Mesendoderm (in vitro differentiated cells): ENCODE measurements around the gene DIAPH3.

Experiments used
- DNase-seq: peaks from one replicate; pipeline ENCODE4 v3.0.0; 2013
- H2AK5ac ChIP-seq: 2 replicates; pipeline ENCODE4 v1.6.1; 2013; ENCODE audit warnings: low read length, inconsistent platforms
- H2BK120ac ChIP-seq: 2 replicates; pipeline ENCODE4 v1.6.1; 2013; ENCODE audit warnings: low read depth, mild to moderate bottlenecking, low read length, moderate library complexity, mixed read lengths
- H2BK15ac ChIP-seq: replicated peaks from 2 replicates; pipeline ENCODE4 v1.6.1; 2013; ENCODE audit warnings: low read depth, mild to moderate bottlenecking, moderate library complexity
- H2BK5ac ChIP-seq: 2 replicates; pipeline ENCODE4 v1.6.1; 2013; ENCODE audit warnings: low read length, inconsistent platforms
- H3K18ac ChIP-seq: 2 replicates; pipeline ENCODE4 v1.6.1; 2013; ENCODE audit warnings: mild to moderate bottlenecking, low read length, mixed read lengths
- H3K23ac ChIP-seq: one replicate; pipeline ENCODE4 v1.6.1; 2013; ENCODE audit warnings: low read length
- H3K27ac ChIP-seq: 2 replicates; pipeline ENCODE4 v1.5.1; 2013; ENCODE audit warnings: low read depth, mild to moderate bottlenecking, inconsistent platforms, low read length, moderate library complexity
- H3K27me3 ChIP-seq: 2 replicates; pipeline ENCODE4 v1.6.1; 2013; ENCODE audit warnings: low read length, control low read depth, mild to moderate bottlenecking, inconsistent platforms; ENCODE audit not compliant: insufficient read depth, poor library complexity
- H3K36me3 ChIP-seq: 2 replicates; pipeline ENCODE4 v1.6.1; 2013; ENCODE audit warnings: low read length, inconsistent platforms; ENCODE audit not compliant: control insufficient read depth, insufficient read depth
- H3K4ac ChIP-seq: one replicate; pipeline ENCODE4 v1.6.1; 2013; ENCODE audit warnings: low read depth, mild to moderate bottlenecking, low read length, moderate library complexity
- H3K4me1 ChIP-seq: 2 replicates; pipeline ENCODE4 v1.6.1; 2013; ENCODE audit warnings: low read depth, low read length, inconsistent platforms; ENCODE audit not compliant: control insufficient read depth
- H3K4me2 ChIP-seq: 2 replicates; pipeline ENCODE4 v1.6.1; 2013; ENCODE audit warnings: low read length
- H3K4me3 ChIP-seq: 2 replicates; pipeline ENCODE4 v1.5.1; 2013; ENCODE audit warnings: mild to moderate bottlenecking, low read length
- H3K56ac ChIP-seq: one replicate; pipeline ENCODE4 v1.6.1; 2013; ENCODE audit warnings: low read length
- H3K79me1 ChIP-seq: 2 replicates; pipeline ENCODE4 v1.6.1; 2013; ENCODE audit warnings: low read length, inconsistent platforms
- H3K79me2 ChIP-seq: 2 replicates; pipeline ENCODE4 v1.6.1; 2013; ENCODE audit warnings: mild to moderate bottlenecking, low read length; ENCODE audit not compliant: control insufficient read depth, insufficient read depth
- H3K9ac ChIP-seq: 2 replicates; pipeline ENCODE4 v1.6.1; 2013; ENCODE audit warnings: low read length, inconsistent platforms
- H4K5ac ChIP-seq: one replicate; pipeline ENCODE4 v1.6.1; 2013; ENCODE audit warnings: low read length
- H4K8ac ChIP-seq: one replicate; pipeline ENCODE4 v1.6.1; 2013; ENCODE audit warnings: low read depth, mild to moderate bottlenecking, control low read depth, low read length, moderate library complexity
- WGBS: extraction: QIAGEN DNeasy Blood & Tissue Kit; methylation state at CpG from one replicate; pipeline ENCODE4 v1.1.7; 2013; ENCODE audit warnings: low lambda C conversion rate, missing lambda C conversion rate; ENCODE audit not compliant: insufficient coverage; ENCODE audit errors: extremely low coverage; 5-methylcytosine and 5-hydroxymethylcytosine counted together

The DIAPH3 gene

DNA sequence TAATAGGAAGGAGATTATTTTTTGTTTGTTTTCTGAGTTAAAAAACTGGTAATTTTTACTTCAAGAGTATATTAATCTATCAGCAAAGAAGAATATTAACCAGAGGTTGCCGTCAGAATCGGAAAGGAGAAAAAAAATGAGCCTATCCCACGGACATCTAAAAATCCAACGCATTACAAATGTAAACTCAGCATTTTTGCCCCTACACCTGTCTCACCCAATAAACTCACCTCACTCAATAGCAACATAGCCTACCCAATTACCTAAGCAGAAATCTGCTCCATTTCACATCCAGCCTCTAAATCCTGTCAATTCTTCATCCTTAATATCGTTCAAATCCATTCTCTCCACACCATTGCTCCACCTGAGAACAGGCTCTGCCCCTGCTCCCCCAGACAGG, 10.4 kb upstream of the DIAPH3 start:
- H3K4ac ChIP-seq = no peak overlapping the region
- WGBS = 100% methylated on average over 1 of the region's 5 CpGs
- H2BK120ac ChIP-seq = no peak overlapping the region
- H3K4me2 ChIP-seq = no peak overlapping the region
- H2AK5ac ChIP-seq = no peak overlapping the region
- no peak overlapping the region for H3K23ac ChIP-seq
- H3K36me3 ChIP-seq = no peaks in the 10 kb centered on the region
- H4K5ac ChIP-seq = no peak overlapping the region
- no peak for DNase-seq
- no peak overlapping the region for H3K9ac ChIP-seq
- peaks cover 3% of the 10 kb centered on the region for H3K4me1 ChIP-seq
- H2BK15ac ChIP-seq = no peak overlapping the region
- H3K4me3 ChIP-seq = no peak overlapping the region
- no peak overlapping the region for H3K18ac ChIP-seq
- no peak overlapping the region for H3K27ac ChIP-seq
- no peak overlapping the region for H2BK5ac ChIP-seq
- H3K27me3 ChIP-seq = no peaks in the 10 kb centered on the region
- H3K79me1 ChIP-seq = no peaks in the 10 kb centered on the region
- H3K56ac ChIP-seq = no peak overlapping the region
- no peaks in the 10 kb centered on the region for H3K79me2 ChIP-seq
- H4K8ac ChIP-seq = no peak overlapping the region

DNA sequence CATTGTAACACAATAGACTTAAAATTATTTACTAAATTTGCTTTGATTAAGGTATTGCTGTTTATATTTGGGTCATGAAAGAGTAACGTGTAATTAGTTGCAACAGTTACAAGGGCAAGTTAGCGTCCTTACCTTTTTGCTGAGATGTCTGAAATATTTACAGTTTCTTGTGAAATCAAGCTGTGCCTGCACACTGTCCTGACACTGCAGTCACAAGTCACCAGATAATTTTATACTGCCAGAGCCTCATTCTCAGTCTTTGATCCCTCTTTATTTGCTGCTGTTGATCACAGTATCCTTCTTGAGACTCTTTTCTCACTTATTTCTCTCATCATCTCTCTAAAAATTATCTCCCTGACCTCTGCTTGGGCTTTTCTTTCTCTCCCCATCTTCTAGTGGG, 8.4 kb upstream of the DIAPH3 start:
- no peak overlapping the region for H3K18ac ChIP-seq

DNA sequence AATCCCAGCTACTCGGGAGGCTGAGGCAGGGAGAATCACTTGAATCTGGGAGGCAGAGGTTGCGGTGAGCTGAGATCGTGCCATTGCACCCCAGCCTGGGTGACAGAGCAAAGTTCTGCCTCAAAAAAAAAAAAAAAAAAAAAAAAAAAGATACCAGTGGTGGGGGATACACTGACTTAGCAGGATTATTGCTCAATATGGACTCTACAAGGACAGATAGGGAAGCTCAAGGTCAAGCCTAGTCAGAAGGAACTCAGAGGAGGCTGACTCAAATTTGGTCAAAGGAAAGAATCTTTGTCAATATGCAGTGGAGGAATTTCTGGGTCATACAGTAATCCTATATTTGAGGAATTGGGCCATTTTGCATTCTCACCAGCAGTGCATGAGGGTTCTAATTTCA, 6.7 kb upstream of the DIAPH3 start:
- Histone ChIP-seq H3K4ac (no peak overlapping the region), H2AK5ac (no peak overlapping the region), H3K27ac (no peak overlapping the region), H2BK120ac (no peak overlapping the region), H4K5ac (no peak overlapping the region), H3K4me1 (peaks cover 10% of the 10 kb centered on the region), H3K27me3 (no peaks in the 10 kb centered on the region), H4K8ac (no peak overlapping the region), H3K79me2 (no peaks in the 10 kb centered on the region), H3K36me3 (no peaks in the 10 kb centered on the region), H2BK5ac (no peak overlapping the region), H3K56ac (no peak overlapping the region), H3K4me3 (no peak overlapping the region), H3K23ac (no peak overlapping the region), H2BK15ac (no peak overlapping the region), H3K4me2 (no peak overlapping the region), H3K18ac (no peak overlapping the region), H3K9ac (no peak overlapping the region), H3K79me1 (no peaks in the 10 kb centered on the region)
- no CpG with 5 or more reads among the region's 3 CpGs for WGBS
- DNase-seq = no peak

More for the DNA sequence above, 8.4 kb upstream of the DIAPH3 start:
- Histone ChIP-seq H2BK15ac (no peak overlapping the region), H3K36me3 (no peaks in the 10 kb centered on the region), H3K56ac (no peak overlapping the region), H3K27ac (no peak overlapping the region), H2AK5ac (no peak overlapping the region), H3K79me1 (no peaks in the 10 kb centered on the region), H3K27me3 (no peaks in the 10 kb centered on the region), H3K4ac (no peak overlapping the region), H4K5ac (no peak overlapping the region), H4K8ac (no peak overlapping the region), H3K79me2 (no peaks in the 10 kb centered on the region), H3K4me3 (no peak overlapping the region), H2BK5ac (no peak overlapping the region), H3K4me2 (no peak overlapping the region), H3K23ac (no peak overlapping the region), H3K4me1 (peaks cover 4% of the 10 kb centered on the region), H3K9ac (no peak overlapping the region), H2BK120ac (no peak overlapping the region)
- no CpG with 5 or more reads among the region's 2 CpGs for WGBS
- DNase-seq = no peak

DNA sequence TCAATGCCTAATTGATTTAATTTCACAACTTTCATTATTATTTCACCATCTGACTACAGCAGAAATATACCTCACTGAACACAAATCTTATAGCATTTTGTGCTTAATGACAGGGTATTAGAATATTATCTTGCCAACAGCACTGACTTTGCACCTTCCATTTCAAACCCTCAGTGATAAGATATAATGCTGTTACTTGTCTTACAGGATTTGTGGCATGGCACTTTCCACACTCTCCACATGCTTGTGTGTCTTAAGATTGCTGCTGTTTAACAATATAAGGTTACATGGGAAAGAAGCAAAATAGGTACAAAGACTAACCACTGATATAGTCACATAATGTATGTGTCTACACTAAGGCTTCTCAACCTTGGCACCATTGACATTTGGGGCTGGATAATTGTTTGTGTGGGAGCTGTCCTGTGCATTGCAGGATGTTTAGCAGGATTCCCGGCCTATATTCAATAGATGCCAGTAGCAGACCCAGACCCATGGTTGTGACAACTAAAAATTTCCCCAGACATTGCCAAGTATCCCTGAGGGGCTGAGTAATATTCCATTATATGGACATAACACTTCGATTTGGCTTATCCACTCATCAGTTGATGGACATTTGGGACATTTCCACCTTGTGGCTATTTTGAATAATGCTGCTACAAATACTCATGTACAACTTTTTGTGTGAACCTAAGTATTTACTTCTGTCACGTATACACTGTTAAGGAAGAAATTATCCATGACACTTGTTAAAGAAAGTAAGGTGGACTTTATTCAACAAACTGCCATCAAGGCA, 5.7 kb upstream of the DIAPH3 start:
- Histone ChIP-seq H4K5ac (no peak overlapping the region), H2BK120ac (no peak overlapping the region), H3K4ac (no peak overlapping the region), H3K18ac (no peak overlapping the region), H3K4me3 (no peak overlapping the region), H3K4me2 (no peak overlapping the region), H3K23ac (no peak overlapping the region), H3K79me1 (no peaks in the 10 kb centered on the region), H3K9ac (no peak overlapping the region), H3K36me3 (no peaks in the 10 kb centered on the region), H2AK5ac (no peak overlapping the region), H3K27ac (no peak overlapping the region), H2BK5ac (no peak overlapping the region), H3K56ac (no peak overlapping the region), H3K79me2 (no peaks in the 10 kb centered on the region), H4K8ac (no peak overlapping the region), H3K27me3 (no peaks in the 10 kb centered on the region), H2BK15ac (no peak overlapping the region), H3K4me1 (peaks cover 14% of the 10 kb centered on the region)
- peak; percentile 57 for DNase-seq
- no CpG with 5 or more reads among the region's 3 CpGs for WGBS

DNA sequence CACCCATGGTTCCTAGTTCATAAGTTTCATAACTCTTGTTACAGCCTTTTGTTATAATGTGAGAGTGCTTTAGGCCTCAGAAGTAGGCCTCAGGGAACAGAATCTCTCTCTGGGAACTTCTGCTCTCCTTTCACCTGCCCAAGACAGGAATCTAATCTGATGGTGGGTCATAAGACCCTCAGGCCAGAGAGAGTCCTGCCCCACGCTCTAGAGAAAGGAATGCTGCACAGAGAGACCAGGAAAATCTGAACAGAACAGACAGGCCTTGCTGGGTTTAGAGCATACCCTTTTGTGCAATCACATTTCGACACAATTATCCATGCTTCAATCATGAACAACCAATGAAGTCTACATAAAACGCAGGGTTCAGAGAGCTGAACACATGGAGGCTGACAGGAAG, 3.4 kb upstream of the DIAPH3 start:
- Histone ChIP-seq H4K8ac (no peak overlapping the region), H3K4me2 (no peak overlapping the region), H3K18ac (peak overlapping the region; percentile 32), H3K4ac (peak overlapping the region; percentile 96), H3K79me2 (peaks cover 9% of the 10 kb centered on the region), H3K79me1 (no peaks in the 10 kb centered on the region), H3K4me3 (no peak overlapping the region), H3K27ac (peak overlapping the region; percentile 60), H2BK120ac (no peak overlapping the region), H3K56ac (peak overlapping the region; percentile 1), H2BK5ac (peak overlapping the region; percentile 69), H3K27me3 (no peaks in the 10 kb centered on the region), H2AK5ac (peak overlapping the region; percentile 73), H3K4me1 (peaks cover 14% of the 10 kb centered on the region), H3K9ac (no peak overlapping the region), H2BK15ac (no peak overlapping the region), H4K5ac (no peak overlapping the region), H3K23ac (no peak overlapping the region), H3K36me3 (no peaks in the 10 kb centered on the region)
- peak; percentile 19 for DNase-seq
- WGBS = no CpG with 5 or more reads among the region's 3 CpGs
